GM19025 (cell line): ENCODE measurements around the gene TNPO3.

Experiments
- ATAC-seq: cut with Tn5 transposase; IDR thresholded peaks from one replicate; pipeline ENCODE4 v1.9.1; 2021; ENCODE audit warnings: mild to moderate bottlenecking, low read depth, moderate library complexity; ENCODE audit not compliant: unreplicated experiment

The TNPO3 gene

DNA sequence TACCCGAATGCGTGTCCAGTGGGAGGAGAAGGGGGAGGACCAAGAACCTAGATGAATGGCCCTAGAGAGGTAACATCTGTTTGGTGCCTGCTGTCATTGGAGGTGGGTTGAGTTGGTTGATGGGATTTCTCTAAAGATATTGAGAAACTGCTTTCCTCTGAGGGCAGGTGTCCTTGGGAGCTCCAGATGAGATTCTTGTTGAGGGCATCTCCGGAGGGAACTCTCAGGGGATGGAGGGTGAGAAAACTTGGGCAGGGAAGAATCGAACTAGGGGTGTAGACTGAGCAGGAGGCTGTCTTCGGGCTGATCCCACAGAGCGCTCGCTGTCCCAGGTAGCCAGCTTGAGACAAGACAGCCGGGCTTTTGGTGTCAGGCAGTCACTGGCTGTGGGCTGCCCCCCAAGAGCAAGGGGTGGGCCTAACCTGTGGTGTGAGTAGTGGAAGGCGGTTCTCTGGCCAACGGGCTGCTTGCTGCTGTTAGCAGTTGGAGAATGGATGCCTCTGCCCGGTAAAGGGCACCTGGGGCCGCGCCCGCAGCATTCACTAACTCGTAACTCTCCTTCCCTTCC lies 113.5 kb downstream of the TNPO3 start:
- ATAC-seq = no peak

DNA sequence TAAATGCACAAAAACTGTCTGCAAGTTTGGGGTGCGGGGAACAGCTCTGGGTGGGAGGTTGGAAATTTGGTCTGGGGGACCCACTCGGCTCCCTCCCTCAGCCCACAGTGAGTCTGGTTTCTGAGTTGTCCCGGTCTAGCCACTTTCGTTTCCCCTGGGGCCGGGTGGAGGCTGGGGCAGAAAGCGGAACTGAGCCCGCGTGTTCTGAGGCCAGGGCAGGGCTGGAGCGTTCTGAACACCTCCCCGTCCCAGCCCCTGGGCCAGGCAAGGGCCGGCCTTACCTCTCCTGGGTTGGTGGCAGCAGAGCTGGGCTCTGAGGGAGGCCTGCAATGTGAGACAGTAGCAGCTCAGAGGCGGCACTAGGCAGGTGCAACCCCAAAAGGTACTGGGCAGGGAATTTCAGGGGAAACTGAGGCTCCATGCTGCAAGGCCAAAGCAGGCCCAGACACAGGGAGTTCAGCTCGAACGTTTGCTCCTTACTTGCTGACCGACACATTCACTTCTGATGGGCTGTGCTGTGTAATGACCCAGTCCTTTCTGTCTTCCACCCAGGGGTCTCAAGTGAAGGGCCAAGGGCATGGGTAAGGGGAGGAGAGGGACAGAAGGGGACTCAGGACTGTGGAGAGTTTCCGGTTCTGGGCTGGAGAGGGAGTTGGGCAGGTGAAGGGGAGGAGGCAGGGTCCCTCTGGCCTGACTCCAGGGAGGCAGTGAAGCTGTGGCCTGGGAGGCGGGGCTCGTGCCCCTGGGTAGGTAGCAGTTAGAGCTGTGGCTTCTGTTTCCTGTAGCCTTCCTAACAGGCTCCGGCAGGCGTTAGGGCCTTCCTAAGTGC lies 114.2 kb downstream of the TNPO3 start:
- peak; percentile 39 for ATAC-seq

DNA sequence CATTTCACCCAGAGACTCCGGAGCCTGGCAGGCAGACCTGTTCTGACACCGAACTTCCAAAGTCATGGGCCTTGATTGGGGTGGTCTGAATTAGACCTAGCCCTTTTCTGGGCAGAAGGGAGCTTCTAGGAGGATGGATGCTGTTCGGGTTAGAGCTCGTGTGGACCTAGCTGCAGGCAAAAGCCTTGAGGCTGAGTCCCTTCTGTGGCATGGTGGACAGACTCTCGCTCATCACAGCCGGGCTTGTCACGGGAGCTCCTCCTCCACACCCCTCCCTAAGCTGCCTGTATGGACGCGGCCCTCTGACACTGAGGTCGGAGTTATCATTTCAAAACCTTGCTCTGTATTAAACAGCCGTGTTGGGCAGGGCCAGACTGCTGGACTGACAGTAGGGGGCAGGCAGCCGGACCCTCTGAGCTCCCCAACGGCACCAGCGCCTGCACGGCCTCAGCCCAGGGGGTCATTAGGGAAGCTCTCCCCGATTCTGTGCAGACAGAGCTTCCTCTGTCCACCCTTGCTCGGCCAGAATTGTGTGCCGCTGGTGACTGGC lies 115.0 kb downstream of the TNPO3 start:
- peak; percentile 11 for ATAC-seq

DNA sequence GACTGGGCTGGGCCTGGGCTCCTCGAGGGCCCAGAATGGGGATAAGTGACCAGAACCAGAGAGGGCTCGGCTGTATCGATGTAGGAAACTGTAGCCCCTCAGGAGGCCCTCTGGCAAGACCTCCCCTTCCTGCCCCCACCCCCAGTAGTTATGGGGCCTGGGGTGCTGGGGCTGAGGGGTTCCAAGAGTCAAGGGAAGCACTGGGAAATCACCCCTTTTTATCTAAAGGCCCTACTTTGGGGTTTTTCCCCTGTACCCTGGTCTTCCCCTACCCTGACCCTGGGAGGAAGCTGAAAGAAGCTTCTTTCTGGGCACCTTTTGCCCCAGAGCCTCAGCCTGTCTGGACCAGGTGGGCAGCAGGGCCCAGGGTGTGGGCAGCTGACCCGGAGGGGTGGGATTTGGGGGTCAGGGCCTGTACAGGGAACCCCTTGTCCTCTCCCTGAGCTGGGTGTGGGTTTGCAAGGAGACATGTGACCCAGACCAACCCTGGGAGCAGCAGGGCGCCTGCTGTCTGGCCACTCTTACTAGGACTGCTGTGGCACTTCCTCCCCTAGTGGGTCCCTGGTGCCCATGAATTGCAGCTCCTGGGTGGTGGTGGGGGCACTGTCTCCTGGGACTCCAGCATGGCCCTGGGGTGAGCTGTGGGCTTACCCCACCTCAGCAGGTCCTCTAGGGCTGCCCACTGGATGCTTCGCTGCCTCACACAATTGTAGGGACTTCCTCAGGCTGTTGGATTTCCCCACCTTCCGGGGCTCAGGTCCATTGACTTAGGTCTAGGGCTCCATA lies 115.6 kb downstream of the TNPO3 start:
- no peak for ATAC-seq

DNA sequence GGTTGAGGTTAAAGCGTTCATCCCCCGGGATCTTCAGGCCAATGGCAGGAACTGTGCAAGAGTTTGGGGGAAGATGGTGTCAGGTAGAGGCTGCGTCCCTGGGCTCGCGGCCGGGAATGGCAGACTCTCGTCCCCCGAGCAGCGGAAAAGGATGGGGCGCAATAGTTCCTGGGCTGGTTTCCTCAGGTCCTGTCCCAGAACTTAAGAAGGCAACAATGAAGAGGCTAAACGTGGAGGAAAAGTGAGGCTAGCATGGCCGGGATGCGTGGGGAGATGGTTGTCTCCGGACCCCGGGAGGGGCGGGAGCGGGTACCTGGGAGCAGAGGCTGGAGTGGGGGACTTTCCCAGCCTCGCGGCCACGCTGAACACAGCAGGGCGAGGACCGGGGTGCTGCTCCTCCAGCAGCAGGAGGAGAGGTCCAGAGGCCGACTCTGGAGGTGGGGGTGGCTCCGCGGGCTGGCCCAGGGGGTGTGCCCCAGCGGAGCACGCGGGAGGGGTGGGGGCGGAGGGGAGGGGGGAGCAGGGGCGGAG lies 116.3 kb downstream of the TNPO3 start:
- no peak for ATAC-seq

DNA sequence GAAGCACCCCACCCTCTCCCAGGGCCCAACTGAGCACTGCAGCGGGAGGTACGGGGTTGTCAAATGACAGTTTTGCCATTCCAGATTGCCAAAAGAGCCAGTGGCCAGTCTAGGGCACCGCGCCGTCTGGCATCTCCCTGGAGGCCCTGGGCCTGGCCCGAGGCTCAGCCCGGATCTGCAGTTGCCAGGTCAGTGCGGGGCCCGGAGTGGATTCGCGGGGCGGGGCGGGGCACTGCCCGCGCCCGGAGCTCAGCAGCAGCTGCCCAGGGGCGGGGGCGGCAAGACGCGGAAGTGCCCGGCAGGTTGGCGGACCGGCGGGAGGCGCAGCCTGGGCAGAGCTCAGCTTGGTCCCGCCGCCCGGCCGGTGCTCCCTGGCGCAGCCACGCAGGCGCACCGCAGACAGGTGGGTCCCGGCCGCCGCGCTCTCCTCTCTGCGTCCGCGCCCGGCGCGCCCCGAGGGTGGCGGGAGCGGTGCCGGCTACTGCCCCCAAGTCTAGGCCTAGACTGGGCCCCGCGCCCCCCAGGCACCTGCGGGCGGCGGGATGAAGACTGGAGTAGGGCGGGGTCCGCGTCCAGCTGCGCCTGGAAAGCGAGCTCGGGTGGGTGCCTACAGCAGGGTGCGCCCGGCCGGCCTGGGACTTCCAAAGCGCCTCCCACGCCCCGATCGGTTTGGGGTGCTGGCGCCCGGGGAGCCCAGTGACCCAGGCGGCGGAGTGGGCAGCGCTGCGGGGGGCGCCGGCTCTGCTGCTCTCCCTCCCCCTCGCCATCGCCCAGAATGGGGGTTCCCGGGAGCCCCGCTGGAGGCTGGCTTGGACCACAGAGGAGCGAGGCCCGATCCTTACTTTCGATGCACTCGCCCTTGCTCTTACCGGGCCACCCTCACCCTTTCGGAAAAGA lies 117.0 kb downstream of the TNPO3 start, which contains the start of gene IRF5:
Gene IRF5 (plus strand): TSS at position 281 of the 897 bp plus-strand sequence. CDS start 4,155 bp downstream, outside the sequence.
- peak; percentile 9 for ATAC-seq

DNA sequence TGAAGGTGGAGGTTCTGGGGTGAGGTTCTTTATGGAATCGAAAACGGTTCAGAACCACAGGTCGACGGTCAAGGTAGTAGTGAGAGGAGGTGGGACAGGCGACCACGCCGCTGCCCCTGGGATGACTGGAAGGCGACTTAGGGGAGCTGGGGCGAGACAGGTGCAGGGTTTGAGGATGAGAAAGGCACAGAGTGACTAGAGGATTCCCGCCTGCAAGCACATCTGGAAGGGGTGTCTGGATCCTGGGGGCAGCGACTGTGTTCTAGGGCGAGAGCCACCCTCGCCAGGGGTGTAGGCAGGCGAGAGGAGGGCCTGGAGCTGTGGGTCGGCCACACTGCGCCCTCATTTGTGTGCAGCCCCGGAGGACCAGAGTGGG lies 117.7 kb downstream of the TNPO3 start:
- ATAC-seq = peak; percentile 2

DNA sequence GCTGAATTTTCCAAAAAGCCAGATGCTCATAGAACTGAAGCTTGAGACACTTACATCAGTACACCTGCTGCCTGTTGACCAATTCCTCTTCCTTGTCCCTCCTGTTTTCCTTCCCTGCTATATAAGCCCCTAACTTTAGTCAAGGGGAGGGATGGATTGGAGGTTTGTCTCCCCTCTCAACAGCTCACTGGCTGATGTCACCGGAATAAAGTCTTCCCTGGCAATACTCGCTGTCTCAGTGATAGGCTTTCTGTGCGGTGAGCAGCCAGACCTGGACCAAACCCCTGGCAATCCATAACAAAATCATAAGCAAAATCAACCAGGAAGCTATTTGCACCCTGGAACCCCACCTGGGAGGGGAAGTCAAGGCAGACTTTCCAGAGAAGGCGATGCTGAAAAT lies 118.1 kb downstream of the TNPO3 start:
- ATAC-seq = no peak

DNA sequence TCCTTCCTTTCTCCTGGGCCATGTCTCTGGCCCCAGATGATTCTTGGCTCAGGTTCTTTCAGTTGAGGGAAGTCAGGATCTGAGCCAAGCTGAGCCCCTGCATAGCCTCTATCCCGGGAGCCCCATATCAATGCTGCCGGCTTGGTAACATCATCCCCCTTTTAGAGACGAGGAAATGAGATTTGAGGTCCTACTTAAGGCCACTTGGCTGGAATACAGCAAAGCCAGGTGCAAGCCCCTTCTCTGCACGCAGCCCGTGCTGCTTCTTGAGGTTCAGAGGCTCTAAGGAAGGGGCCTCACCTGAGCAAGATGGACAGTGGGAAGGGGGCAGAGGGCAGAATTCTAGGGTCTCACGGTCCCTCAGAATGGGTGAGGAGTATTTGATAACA lies 119.6 kb downstream of the TNPO3 start:
- no peak for ATAC-seq

DNA sequence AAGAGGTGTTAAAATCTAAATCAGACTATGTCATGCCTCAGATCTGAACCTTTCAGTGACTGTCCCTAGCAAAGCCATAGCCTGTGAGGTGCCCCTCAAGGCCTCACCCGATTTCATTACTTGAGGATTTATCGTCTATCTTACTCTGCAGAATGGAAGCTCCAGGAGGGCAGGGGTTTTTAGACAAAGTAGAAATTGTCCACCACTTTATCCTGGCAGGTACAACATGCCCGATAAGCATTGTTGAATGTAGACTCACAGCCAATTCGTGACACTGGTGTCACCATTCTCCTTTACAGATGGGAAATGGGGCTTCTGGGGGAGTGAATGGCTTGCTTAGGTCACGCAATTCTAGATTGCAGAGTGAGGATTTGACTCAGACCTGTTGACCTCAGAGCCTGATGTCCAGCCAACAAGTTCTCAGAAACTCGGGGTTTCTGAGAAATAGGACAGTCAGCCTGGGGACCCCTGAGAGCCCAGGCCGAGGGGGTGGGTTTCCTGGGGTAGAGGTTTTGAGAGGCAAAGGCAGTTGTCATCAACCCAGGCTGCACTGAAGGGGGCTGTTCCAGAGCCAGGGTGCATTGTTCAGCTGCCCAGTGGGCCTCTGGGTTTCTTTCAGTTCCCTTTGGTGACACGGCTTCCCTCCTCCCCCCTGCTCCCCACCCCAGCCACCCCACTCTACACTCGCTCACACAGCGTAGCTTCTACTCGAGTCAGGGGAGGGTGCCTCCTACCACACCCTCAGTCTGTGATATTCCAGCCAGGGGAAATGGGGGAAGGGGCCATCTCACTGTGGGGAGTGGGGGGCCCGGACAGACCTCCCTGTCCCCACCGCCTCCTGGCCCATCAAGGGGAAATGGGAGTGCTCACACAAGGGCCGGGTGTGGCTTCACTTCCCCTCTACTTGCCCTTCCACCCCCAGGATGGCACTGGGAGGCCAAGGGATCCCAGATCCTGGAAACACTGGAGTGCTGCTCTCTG lies 120.3 kb downstream of the TNPO3 start:
- ATAC-seq = peak; percentile 16

DNA sequence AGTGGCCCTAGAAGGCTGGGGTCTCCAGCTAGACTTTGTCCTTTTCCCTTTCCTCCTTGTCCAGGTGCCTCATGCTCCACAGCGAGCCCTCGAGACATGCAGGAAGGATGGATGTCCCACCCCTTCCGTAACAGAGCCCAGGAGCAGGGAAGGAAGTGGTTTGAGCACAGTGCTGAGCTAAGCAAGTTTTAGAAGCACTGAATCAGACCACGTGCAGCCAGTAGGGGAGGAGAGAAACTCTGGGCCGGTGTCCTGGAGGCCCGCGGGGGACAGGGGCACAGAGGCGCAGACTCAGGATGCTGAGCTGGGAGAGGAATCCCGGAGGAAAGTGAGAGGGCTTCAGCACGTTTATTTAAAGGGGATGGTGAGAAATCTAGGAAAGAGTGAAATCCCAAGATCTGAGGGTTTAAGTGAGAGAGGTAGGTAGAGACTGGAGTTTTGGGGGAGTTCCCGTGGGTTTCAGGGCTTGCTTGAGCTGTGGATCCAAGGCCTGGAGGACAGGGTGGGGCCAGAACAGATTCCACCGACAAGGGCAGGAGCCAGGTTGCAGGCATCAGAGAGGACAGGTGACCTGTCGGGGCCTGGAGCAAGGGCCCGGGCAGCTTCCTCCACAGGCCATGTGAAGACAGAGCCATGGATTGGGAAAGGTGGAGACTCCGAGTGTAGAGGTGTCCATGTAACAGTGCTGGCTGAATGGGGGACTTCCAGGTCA lies 121.6 kb downstream of the TNPO3 start:
- ATAC-seq = peak; percentile 29

DNA sequence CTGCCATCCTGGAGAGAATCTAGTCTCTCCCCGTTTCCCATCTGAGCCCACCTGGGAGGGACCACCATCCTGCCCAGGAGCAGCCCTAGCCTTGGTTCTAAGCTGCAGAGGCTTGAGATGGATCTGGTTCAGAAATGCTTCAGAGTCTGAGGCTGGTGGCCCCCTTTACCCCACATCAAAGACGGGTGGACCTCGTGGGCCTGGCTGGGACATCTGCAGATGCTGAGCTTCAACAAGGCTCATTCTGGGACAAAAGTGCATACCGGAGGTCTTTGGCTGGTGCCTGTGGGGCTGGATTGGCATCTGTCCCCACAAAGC lies 122.1 kb downstream of the TNPO3 start:
- ATAC-seq = no peak

DNA sequence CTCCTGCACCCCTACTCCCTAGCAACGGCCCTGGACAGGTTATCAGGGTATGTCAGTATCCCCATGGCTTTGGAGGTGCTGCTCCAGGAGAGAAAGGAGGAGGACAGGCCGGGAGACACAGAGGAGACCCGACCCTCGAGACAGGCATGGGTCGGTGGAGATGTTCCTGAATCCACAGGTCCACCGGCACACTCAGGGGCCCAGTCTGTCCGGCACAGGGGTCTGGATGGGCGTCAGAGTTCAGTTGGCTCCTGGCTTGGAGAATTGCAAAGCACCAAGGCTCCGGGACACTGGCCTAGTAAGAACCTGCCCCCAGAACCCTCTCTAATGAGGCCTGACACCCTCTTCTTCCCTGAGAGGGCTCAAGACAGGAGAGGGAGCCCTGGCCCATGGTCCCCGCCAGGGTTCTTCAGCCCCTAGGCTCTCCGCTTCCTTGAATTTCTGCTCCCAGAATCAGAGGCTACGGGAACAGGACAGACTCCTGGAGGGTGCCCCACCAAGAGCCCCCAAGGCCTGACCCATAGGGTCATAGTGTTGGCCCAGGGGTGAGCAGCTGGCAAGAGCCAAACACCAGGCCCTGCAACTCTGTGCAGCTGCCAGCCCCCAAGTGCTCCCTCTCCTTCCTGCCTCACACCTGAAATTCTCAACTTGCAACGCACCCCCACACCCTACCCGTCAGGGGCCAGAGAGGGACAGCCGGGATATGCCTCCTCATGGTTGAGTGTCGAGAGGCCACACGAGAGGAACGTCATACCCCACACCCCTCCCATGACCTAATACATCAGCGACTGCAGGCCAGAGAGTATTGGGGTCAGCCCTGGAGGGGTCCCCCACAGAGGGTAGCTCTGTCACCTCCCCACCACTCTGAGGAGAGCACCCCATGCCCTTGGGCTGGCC lies 122.7 kb downstream of the TNPO3 start:
- ATAC-seq = no peak

DNA sequence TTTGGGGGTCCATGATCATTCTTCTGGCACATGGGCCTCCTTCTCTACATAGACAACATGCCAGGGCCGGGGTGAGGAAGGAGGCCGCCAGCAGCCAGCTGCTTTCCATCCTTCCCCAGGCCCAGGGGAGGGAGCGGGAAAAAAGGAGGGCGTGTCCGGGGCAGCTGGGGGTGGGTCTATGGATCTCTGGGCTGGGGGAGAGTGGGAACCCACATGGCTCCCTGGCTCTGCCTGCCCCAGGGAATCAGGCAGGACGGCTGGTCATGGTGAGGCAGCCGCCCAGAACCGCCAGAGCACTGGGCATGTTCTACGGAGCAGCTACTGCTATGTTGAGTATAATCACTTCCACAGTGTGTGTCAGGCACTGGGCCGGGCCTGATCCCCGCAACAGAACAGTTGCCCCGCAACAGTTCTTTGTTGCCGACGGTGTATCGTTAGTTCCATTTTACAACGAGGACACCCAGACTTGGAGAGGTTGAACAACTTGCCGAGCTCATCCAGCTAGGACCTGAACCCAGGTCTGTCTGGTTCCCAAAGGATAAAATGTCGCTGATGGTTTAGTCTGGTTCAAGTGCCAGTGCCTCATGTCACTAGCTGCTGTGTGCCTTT lies 123.6 kb downstream of the TNPO3 start:
- no peak for ATAC-seq

DNA sequence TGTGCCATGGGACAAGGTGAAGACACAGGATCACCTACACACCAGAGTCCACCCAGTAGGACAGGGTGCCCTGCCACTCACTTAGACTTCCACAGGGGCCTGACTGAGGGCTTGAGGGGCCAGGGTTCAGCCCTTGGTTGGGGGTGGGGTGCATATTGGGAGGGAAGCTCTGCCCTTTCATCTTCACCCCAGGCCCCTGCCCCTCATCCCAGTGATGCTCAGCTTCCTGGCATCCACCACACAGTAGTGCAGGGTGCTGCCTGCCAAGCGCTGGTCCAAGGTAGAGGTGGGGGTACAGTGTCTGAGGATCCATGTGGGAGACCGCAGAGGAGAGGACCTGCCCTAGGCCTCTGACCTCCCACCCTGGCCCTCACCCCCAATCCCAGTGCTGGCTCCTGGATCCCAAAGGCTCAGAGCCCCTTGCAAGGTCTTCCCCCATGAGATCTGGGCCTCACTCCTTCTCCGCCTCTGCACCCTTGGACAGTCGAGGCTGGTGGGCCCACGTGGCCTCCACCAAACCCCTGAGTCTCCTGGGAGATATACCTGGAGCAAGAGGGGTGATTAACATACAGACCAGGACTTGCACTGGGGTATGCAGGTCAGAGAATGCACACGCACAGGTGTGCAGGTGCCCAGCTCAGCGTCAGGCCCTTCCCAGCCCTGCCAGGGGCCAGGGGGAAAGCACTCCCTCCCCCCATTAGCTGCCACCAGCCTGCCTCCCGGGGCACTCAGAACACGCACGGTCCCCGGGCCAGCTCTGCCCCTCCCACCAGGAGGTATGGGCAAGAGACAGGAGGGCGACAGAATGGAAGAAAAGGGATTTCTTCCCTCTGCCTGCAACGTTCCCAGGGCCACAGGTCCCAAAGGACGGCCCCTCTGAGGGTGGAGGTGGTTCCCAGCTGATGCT lies 125.8 kb downstream of the TNPO3 start:
- ATAC-seq = no peak
